Adrenal gland (tissue), 12 donors: ENCODE measurements around the gene CRADD. TPM values are rescaled to one million over a fixed set of nuclear protein-coding genes. Genes with fewer than 3 reads are reported as not detected.

ENCODE experiments used
- DNase-seq, 7 donors: peaks; one replicate each; pipeline ENCODE4 v3.0.0-alpha.2; 2019 to 2020
- H3K27ac ChIP-seq, 5 donors: fragments of 200-600 bp; sonication (generic) in 4 of 5; 1 replicate in 3 of 5; 2 replicates in 2 of 5; pipeline versions ENCODE4 v1.5.1 to v1.8.0; 2016 to 2020; ENCODE audit warnings: mild to moderate bottlenecking in 1 of 5
- H3K27me3 ChIP-seq: fragments of 200-600 bp; 2 replicates; pipeline ENCODE4 v1.8.0; 2021
- H3K36me3 ChIP-seq, 2 donors: fragments of 200-600 bp; replicated peaks in 1 of 2; 1 replicate in 1 of 2; 2 replicates in 1 of 2; pipeline versions ENCODE4 v1.5.1 to v1.8.0; 2018 to 2022
- H3K4me1 ChIP-seq, 2 donors: fragments of 200-600 bp; replicated peaks in 1 of 2; 1 replicate in 1 of 2; 2 replicates in 1 of 2; pipeline versions ENCODE4 v1.5.1 to v1.8.0; 2018 to 2021
- H3K4me3 ChIP-seq, 4 donors: fragments of 200-600 bp; sonication (generic) in 3 of 4; one replicate each; pipeline ENCODE4 v1.5.1; 2016 to 2018
- H3K9me3 ChIP-seq, 3 donors: fragments of 200-600 bp; sonication (generic) in 1 of 3; replicated peaks in 1 of 3; 1 replicate in 2 of 3; 2 replicates in 1 of 3; pipeline versions ENCODE4 v1.5.1 to v1.8.0; 2016 to 2021
- CTCF ChIP-seq, 6 experiments: fragments of 450-650 bp in 4 of 6; fragments of 200-600 bp in 2 of 6; sonication (generic) in 1 of 6; IDR thresholded peaks; 1 replicate in 5 of 6; 2 replicates in 1 of 6; pipeline versions ENCODE4 v1.5.1 to v1.8.0; 2016 to 2021; ENCODE audit warnings: antibody characterized with exemption in 6 of 6, mild to moderate bottlenecking in 2 of 6, moderate library complexity in 1 of 6
- POLR2A ChIP-seq, 2 donors: fragments of 450-650 bp; IDR thresholded peaks; one replicate each; pipeline ENCODE4 v1.6.1; 2017; ENCODE audit warnings: antibody characterized with exemption in 2 of 2, mild to moderate bottlenecking in 2 of 2, moderate library complexity in 1 of 2
- WGBS, 4 donors: extraction: QIAGEN DNeasy Blood & Tissue Kit in 2 of 4; methylation state at CpG; one replicate each; pipeline versions ENCODE4 v1.1.5 to v1.1.7; 2013 to 2017; 5-methylcytosine and 5-hydroxymethylcytosine counted together
- intact Hi-C, 2 donors: fragments of 100-400 bp; cut with DNase I; formaldehyde crosslinking; loops; one replicate each; pipeline versions ENCODE4 v1.14.1 to v1.15.0; 2022 to 2023
- polyA plus RNA-seq, 3 donors: library from polyadenylated mRNA; stranded (reverse); fragments of 200-250 nt in 2 of 3; fragments of 350-450 nt in 1 of 3; fragmentation: Illumina TruSeq in 1 of 3; extraction: RNeasy Lipid Tissue Mini Kit (QIAGEN cat#74804) in 1 of 3; gene quantifications; one replicate each; pipeline ENCODE4 v1.2.3, GENCODE V29; 2013 to 2014
- total RNA-seq, 9 donors: library from RNA; depleted of rRNA in 4 of 9; stranded (reverse); fragments of >200 nt in 4 of 9; fragments of 120-200 nt in 1 of 9; fragmentation: NEBNext Ultra II Directional in 1 of 9; extraction: Animal tissue kit (Norgen Biotek cat#: 25700) in 1 of 9; gene quantifications; one replicate each; pipeline versions ENCODE4 v1.1.0 to v1.2.4, GENCODE V29; 2013 to 2023
- donor health status: healthy with polysubstance abuse.
- donor health status: Bipolar disorder and iron deficiency.
- donor health status: DM: yes; HTN: yes; CAD: no.
- donor health status: DM: no; HTN: no; CAD: no.
- donor health status: DM: no; HTN: no; CAD: no.
- donor health status: DM: yes; HTN: yes; CAD: no.

Gene CRADD
- total and polyA plus RNA-seq, 12 donors: 7.3 to 70.1 (median 35.8) TPM

DNA sequence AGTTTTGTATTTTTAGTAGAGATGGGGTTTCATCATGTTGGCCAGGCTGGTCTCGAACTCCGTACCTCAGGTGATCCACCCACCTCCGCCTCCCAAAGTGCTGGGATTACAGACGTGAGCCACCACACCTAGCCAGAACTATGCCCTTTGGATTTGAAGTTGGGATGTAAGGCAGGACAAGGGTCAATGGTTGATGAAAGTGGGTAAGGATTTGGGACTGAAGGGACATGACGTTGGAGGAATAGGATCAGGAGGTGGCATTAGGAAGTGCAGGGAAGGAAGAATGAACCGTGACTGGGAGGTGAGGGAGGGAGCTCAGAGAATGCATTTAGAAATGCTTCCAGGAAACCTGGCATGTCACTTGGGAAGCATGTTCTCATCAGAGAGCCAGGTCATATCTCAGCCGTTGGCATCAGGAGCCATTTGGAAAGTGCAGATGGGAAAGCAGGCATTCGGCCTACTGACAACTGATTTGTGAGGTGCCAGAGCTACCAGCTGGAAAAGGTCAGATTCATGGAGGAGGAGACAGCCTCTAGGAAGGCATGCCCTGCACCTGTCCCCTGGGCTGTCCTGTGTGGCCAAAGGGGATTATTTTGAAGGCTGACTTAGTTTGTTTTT, 2.2 kb downstream of the CRADD start:
- peaks cover 29 to 43% of the 10 kb centered on the region in 2 donors for H3K4me1 ChIP-seq
- 71 to 77% (median 74%) methylated on average over 8 of the region's 8 CpGs for WGBS, 4 donors
- no peaks in the 10 kb centered on the region for H3K36me3 ChIP-seq
- peak in 6 of 7 donors; percentile 42 to 77 (median 52) for DNase-seq
- no peaks in the 10 kb centered on the region for H3K27me3 ChIP-seq
- TF ChIP-seq POLR2A (IDR thresholded peaks at IDR 0.05): no peak
- no peak for TF ChIP-seq CTCF (IDR thresholded peaks at IDR 0.05)
- H3K9me3 ChIP-seq: no peaks in the 10 kb centered on the region
- H3K4me3 ChIP-seq: no peak overlapping the region
- peak overlapping the region in 3 of 5 donors; percentile 7 to 50 (median 11) for H3K27ac ChIP-seq
- intact Hi-C loops: no loop called here

DNA sequence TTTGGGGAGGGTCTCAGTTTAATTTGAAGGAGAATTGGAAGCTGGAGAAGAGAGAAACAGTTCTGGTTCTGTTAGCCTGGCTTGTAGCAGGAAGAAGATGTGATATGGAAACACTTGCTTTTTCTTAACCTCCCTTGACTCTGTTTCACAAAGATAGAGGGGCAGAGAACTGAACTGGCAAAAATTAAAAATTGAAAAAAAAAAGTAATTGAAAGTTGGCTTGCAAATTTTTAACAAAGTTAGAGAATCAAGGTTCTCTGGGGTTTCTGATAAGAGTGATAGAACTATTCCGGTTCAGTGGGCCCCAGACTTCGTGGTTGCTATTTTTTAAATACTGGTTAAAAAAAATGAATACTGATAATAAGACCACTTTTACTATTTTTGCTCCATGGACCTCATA, 2.8 kb downstream of the CRADD start:
- Histone ChIP-seq H3K27ac (peak overlapping the region in 2 of 5 donors; percentile 7 to 50), H3K4me3 (no peak overlapping the region), H3K27me3 (no peaks in the 10 kb centered on the region), H3K4me1 (peaks cover 29 to 43% of the 10 kb centered on the region in 2 donors), H3K9me3 (no peaks in the 10 kb centered on the region), H3K36me3 (no peaks in the 10 kb centered on the region)
- no peak for TF ChIP-seq POLR2A (IDR thresholded peaks at IDR 0.05)
- no peak for TF ChIP-seq CTCF (IDR thresholded peaks at IDR 0.05)
- no peak for DNase-seq
- intact Hi-C loops: loop anchor here in 1 of 2 donors (5.0 kb wide), 1 partner anchor 93 kb away; no protein-coding TSS in a partner anchor
- 48 to 68% (median 56%) methylated on average over 2 of the region's 2 CpGs for WGBS, 4 donors

GRCh38 chr12:93682846-93683261, 5.7 kb downstream of the CRADD start:
- Histone ChIP-seq H3K36me3 (no peaks in the 10 kb centered on the region), H3K4me3 (no peak overlapping the region), H3K4me1 (peaks cover 24 to 43% of the 10 kb centered on the region in 2 donors), H3K27ac (peak overlapping the region; percentile 19 to 86 (median 71)), H3K27me3 (no peaks in the 10 kb centered on the region), H3K9me3 (no peaks in the 10 kb centered on the region)
- DNase-seq: peak; percentile 53 to 84 (median 72)
- 40 to 51% (median 49%) methylated on average over 4 to 5 of the region's 5 CpGs for WGBS, 4 donors
- intact Hi-C loops: loop anchor here in 1 of 2 donors (5.0 kb wide), 1 partner anchor 96 kb away; no protein-coding TSS in a partner anchor
- TF ChIP-seq POLR2A (IDR thresholded peaks at IDR 0.05) (peak in 1 of 2 donors; percentile 56), CTCF (IDR thresholded peaks at IDR 0.05) (no peak)

- no peak for DNase-seq
- intact Hi-C loops: loop anchor here in 1 of 2 donors (5.0 kb wide), 1 partner anchor 96 kb away; no protein-coding TSS in a partner anchor
- no peaks in the 10 kb centered on the region for H3K9me3 ChIP-seq
- TF ChIP-seq CTCF (IDR thresholded peaks at IDR 0.05) (no peak), POLR2A (IDR thresholded peaks at IDR 0.05) (no peak)
- no peak overlapping the region for H3K4me3 ChIP-seq
- H3K36me3 ChIP-seq: no peaks in the 10 kb centered on the region
- WGBS, 4 donors: 89 to 100% (median 97%) methylated on average over 4 to 5 of the region's 5 CpGs
- H3K27me3 ChIP-seq: no peaks in the 10 kb centered on the region
- H3K27ac ChIP-seq: peak overlapping the region; percentile 19 to 86 (median 71)
- H3K4me1 ChIP-seq: peaks cover 19 to 37% of the 10 kb centered on the region in 2 donors
Measured at GRCh38 chr12:93683410-93683809, 6.2 kb downstream of the CRADD start.
